T-helper 1 cell treated with Interleukin-12 subunit alpha and Interleukin-12 subunit beta and Interleukin-4 antibody, amounts not matched to agents 30 ng/mL and 1 ng/mL, for 36 hours (primary cell): Measurements from ENCODE around the gene LYPD3. TPM values are rescaled to one million over a fixed set of nuclear protein-coding genes. Genes with fewer than 3 reads are reported as not detected.

ENCODE experiments used
- intact Hi-C: fragments of 100-400 bp; cut with micrococcal nuclease; formaldehyde crosslinking; loops from one replicate; pipeline ENCODE4 v1.15.1; 2024
- total RNA-seq: library from RNA; stranded (reverse); gene quantifications from 2 replicates; pipeline ENCODE4 v1.2.3, GENCODE V29; 2022

Gene LYPD3
- total RNA-seq, 1 donor from 2014 or later = 0.81 TPM

GRCh38 chr19:43438291-43439031 lies 26.9 kb downstream of the LYPD3 start:
- intact Hi-C loops = loop anchor here (1.0 to 10.0 kb wide), 6 partner anchors 9 to 346 kb away; partner anchors contain the start of genes IRGQ, KCNN4, PHLDB3 and PINLYP

GRCh38 chr19:43437712-43438111 lies 27.7 kb downstream of the LYPD3 start:
- intact Hi-C loops = loop anchor here (2.0 to 10.0 kb wide), 4 partner anchors 67 to 347 kb away; partner anchors contain the start of genes IRGQ, KCNN4, PHLDB3 and PINLYP

GRCh38 chr19:43437284-43437683 lies 28.1 kb downstream of the LYPD3 start:
- intact Hi-C loops = loop anchor here (10.0 kb wide), 1 partner anchor 348 kb away; the partner anchor contains the start of gene KCNN4

GRCh38 chr19:43435775-43436174 lies 29.6 kb downstream of the LYPD3 start:
- intact Hi-C loops = loop anchor here (10.0 kb wide), 1 partner anchor 349 kb away; the partner anchor contains the start of gene KCNN4

GRCh38 chr19:43433689-43434088 lies 31.7 kb downstream of the LYPD3 start:
- intact Hi-C loops = loop anchor here (1.0 to 10.0 kb wide), 6 partner anchors 14 to 351 kb away; partner anchors contain the start of genes KCNN4, PHLDB3, PINLYP and XRCC1

GRCh38 chr19:43433358-43433673 lies 32.1 kb downstream of the LYPD3 start:
- intact Hi-C loops = loop anchor here (1.0 to 10.0 kb wide), 6 partner anchors 14 to 351 kb away; partner anchors contain the start of genes KCNN4, PHLDB3, PINLYP and XRCC1

- intact Hi-C loops = loop anchor here (10.0 kb wide), 1 partner anchor 354 kb away; the partner anchor contains the start of gene KCNN4
Measured at GRCh38 chr19:43430976-43431375, 34.4 kb downstream of the LYPD3 start.

GRCh38 chr19:43430142-43430710 lies 35.2 kb downstream of the LYPD3 start:
- intact Hi-C loops = loop anchor here (10.0 kb wide), 1 partner anchor 355 kb away; the partner anchor contains the start of gene KCNN4

GRCh38 chr19:43429395-43429794 lies 36.0 kb downstream of the LYPD3 start:
- intact Hi-C loops = no loop called here

- intact Hi-C loops = no loop called here
Measured at GRCh38 chr19:43425567-43426392, 39.6 kb downstream of the LYPD3 start.

GRCh38 chr19:43423779-43424178 lies 41.6 kb downstream of the LYPD3 start:
- intact Hi-C loops = loop anchor here (5.0 kb wide), 1 partner anchor 499 kb away; no protein-coding TSS in a partner anchor

GRCh38 chr19:43422689-43423066 lies 42.7 kb downstream of the LYPD3 start:
- intact Hi-C loops = loop anchor here (5.0 kb wide), 1 partner anchor 500 kb away; no protein-coding TSS in a partner anchor

GRCh38 chr19:43422000-43422688 lies 43.3 kb downstream of the LYPD3 start:
- intact Hi-C loops = loop anchor here (5.0 kb wide), 1 partner anchor 500 kb away; no protein-coding TSS in a partner anchor

- intact Hi-C loops = loop anchor here (5.0 kb wide), 1 partner anchor 501 kb away; no protein-coding TSS in a partner anchor
Measured at GRCh38 chr19:43420954-43421353, 44.5 kb downstream of the LYPD3 start.

GRCh38 chr19:43416951-43417623 lies 48.3 kb downstream of the LYPD3 start:
- intact Hi-C loops = no loop called here

- intact Hi-C loops = no loop called here
Measured at GRCh38 chr19:43414554-43414953, 50.9 kb downstream of the LYPD3 start, which contains the start of gene TEX101. Gene TEX101 (plus strand): TSS chr19:43414890. CDS start chr19:43415920, 1,030 bp downstream.

- intact Hi-C loops = no loop called here
Measured at GRCh38 chr19:43412441-43412840, 53.0 kb downstream of the LYPD3 start.
